SK-N-SH (cell line): ENCODE results near the gene PTAFR. TPM values are rescaled to one million over a fixed set of nuclear protein-coding genes. Genes with fewer than 3 reads are reported as not detected.

Source experiments
- CTCF ChIA-PET: fragments of 300-600, 350-600 bp; formaldehyde crosslinking; extraction: SDS; loops from one replicate; lab custom pipeline; 2021; lab: Yijun Ruan, JAX
- POLR2A ChIA-PET: fragments of 350-600 bp; sonication (Branson Sonifier 250); formaldehyde crosslinking; extraction: SDS; loops from one replicate; lab custom pipeline; 2020; ENCODE audit warnings: antibody characterized with exemption, inconsistent platforms; lab: Yijun Ruan, JAX
- DNase-seq: peaks from one replicate; pipeline ENCODE4 v3.0.0; 2012
- H2AFZ ChIP-seq: fragments of 200-600 bp; sonication (generic); 2 replicates; pipeline ENCODE4 v1.8.1; 2016; ENCODE audit warnings: antibody characterized with exemption, mild to moderate bottlenecking, low read depth
- H3F3A ChIP-seq: fragments of 200-600 bp; sonication (generic); replicated peaks from 2 replicates; pipeline ENCODE3; 2016; ENCODE audit warnings: antibody characterized with exemption, mild to moderate bottlenecking; ENCODE audit not compliant: insufficient read depth
- H3K27ac ChIP-seq, 2 experiments: fragments of 200-500 bp in 1 of 2; fragments of 200-600 bp in 1 of 2; sonication (Bioruptor generic) in 1 of 2; sonication (generic), shearing (Covaris generic) in 1 of 2; 2 replicates each; pipeline versions ENCODE4 v1.5.1 to v1.6.1; 2014 to 2016; ENCODE audit warnings: low read depth in 2 of 2, inconsistent platforms in 1 of 2, low read length in 1 of 2, mild to moderate bottlenecking in 1 of 2, mixed read lengths in 1 of 2
- H3K27me3 ChIP-seq: fragments of 200-600 bp; sonication (generic), shearing (Covaris generic); 2 replicates; pipeline ENCODE4 v1.6.1; 2016; ENCODE audit warnings: mixed run types; ENCODE audit not compliant: insufficient read depth
- H3K36me3 ChIP-seq, 2 experiments: fragments of 200-500 bp in 1 of 2; fragments of 200-600 bp in 1 of 2; sonication (Bioruptor generic) in 1 of 2; sonication (generic) in 1 of 2; replicated peaks in 1 of 2; 2 replicates each; pipeline versions ENCODE3 to v1.5.1; 2014 to 2016; ENCODE audit warnings: low read length in 1 of 2, mild to moderate bottlenecking in 1 of 2; ENCODE audit not compliant: insufficient read depth in 2 of 2, control insufficient read depth in 1 of 2
- H3K4me1 ChIP-seq, 2 experiments: fragments of 200-500 bp in 1 of 2; fragments of 200-600 bp in 1 of 2; sonication (Bioruptor generic) in 1 of 2; sonication (generic), shearing (Covaris generic) in 1 of 2; 2 replicates each; pipeline versions ENCODE4 v1.5.1 to v1.6.1; 2014 to 2016; ENCODE audit warnings: low read depth in 1 of 2, low read length in 1 of 2, mixed run types in 1 of 2; ENCODE audit not compliant: insufficient read depth in 2 of 2, control insufficient read depth in 1 of 2
- H3K4me2 ChIP-seq: fragments of 200-600 bp; sonication (generic), shearing (Covaris generic); 2 replicates; pipeline ENCODE4 v1.6.1; 2017; ENCODE audit warnings: mixed run types
- H3K4me3 ChIP-seq, 2 experiments: fragments of 200-500 bp in 1 of 2; fragments of 200-600 bp in 1 of 2; sonication (Bioruptor generic) in 1 of 2; sonication (generic), shearing (Covaris generic) in 1 of 2; 2 replicates each; pipeline versions ENCODE4 v1.5.1 to v1.8.1; 2014 to 2016; ENCODE audit warnings: low read depth in 2 of 2, inconsistent platforms in 1 of 2, low read length in 1 of 2, mild to moderate bottlenecking in 1 of 2, mixed read lengths in 1 of 2, moderate library complexity in 1 of 2
- H3K79me2 ChIP-seq: fragments of 200-600 bp; sonication (generic); 2 replicates; pipeline ENCODE4 v1.8.1; 2017; ENCODE audit warnings: mild to moderate bottlenecking; ENCODE audit not compliant: insufficient read depth
- H3K9ac ChIP-seq: fragments of 200-600 bp; sonication (generic); 2 replicates; pipeline ENCODE4 v1.6.1; 2017; ENCODE audit warnings: mixed run types
- H3K9me2 ChIP-seq: fragments of 200-600 bp; sonication (generic); 2 replicates; pipeline ENCODE4 v1.6.1; 2017; ENCODE audit warnings: mixed run types
- H3K9me3 ChIP-seq: fragments of 200-600 bp; sonication (generic); 2 replicates; pipeline ENCODE4 v1.6.1; 2017; ENCODE audit warnings: mixed run types, mild to moderate bottlenecking, moderate library complexity
- H4K20me1 ChIP-seq: fragments of 200-600 bp; sonication (generic); 2 replicates; pipeline ENCODE4 v1.6.1; 2017; ENCODE audit warnings: mild to moderate bottlenecking, mixed run types; ENCODE audit not compliant: insufficient read depth
- CHD2 ChIP-seq: fragments of 150-350 bp; IDR thresholded peaks from 2 replicates; pipeline ENCODE4 v1.6.1; 2018; ENCODE audit warnings: low read length; ENCODE audit not compliant: partially characterized antibody
- FOXJ3 ChIP-seq: sonication (generic); formaldehyde crosslinking; IDR thresholded peaks from 2 replicates; pipeline ENCODE4 v1.5.1; 2020; ENCODE audit warnings: mild to moderate bottlenecking, missing genetic modification reagents
- FOXM1 ChIP-seq: IDR thresholded peaks from 2 replicates; pipeline ENCODE4 v1.4.0; 2012; ENCODE audit warnings: low read depth, mild to moderate bottlenecking
- NRF1 ChIP-seq: IDR thresholded peaks from 2 replicates; pipeline ENCODE4 v1.6.1; 2012; ENCODE audit warnings: low read depth, mild to moderate bottlenecking, low read length
- RAD21 ChIP-seq: IDR thresholded peaks from 2 replicates; pipeline ENCODE4 v1.6.1; 2012; ENCODE audit warnings: mild to moderate bottlenecking, low read length
- RCOR1 ChIP-seq: fragments of 150-350 bp; IDR thresholded peaks from 2 replicates; pipeline ENCODE4 v1.6.1; 2017; ENCODE audit warnings: antibody characterized with exemption, low read length
- RFX5 ChIP-seq: IDR thresholded peaks from 2 replicates; pipeline ENCODE4 v1.6.1; 2012; ENCODE audit warnings: mild to moderate bottlenecking, improper control_type of control experiment, low read length
- RXRA ChIP-seq: IDR thresholded peaks from 2 replicates; pipeline ENCODE4 v1.4.0; 2012; ENCODE audit warnings: low read depth, mild to moderate bottlenecking, borderline replicate concordance
- SIN3A ChIP-seq: IDR thresholded peaks from 2 replicates; pipeline ENCODE4 v1.6.1; 2012; ENCODE audit warnings: low read depth, mild to moderate bottlenecking, low read length, moderate library complexity, borderline replicate concordance
- SMC3 ChIP-seq: IDR thresholded peaks from 2 replicates; pipeline ENCODE4 v1.6.1; 2012; ENCODE audit warnings: low read depth, low read length, improper control_type of control experiment
- WGBS: methylation state at CpG from one replicate; pipeline ENCODE4 v1.1.6; 2017; ENCODE audit warnings: low lambda C conversion rate; 5-methylcytosine and 5-hydroxymethylcytosine counted together
- polyA plus RNA-seq, 3 experiments: library from polyadenylated mRNA; depleted of rRNA; stranded (reverse); fragments of >200 nt; gene quantifications; 2 replicates each; pipeline ENCODE4 v1.2.3, GENCODE V29; 2012
- TF ChIP-seq, protein P1 (sequence below): fragments of 200-600 bp; sonication (generic); IDR thresholded peaks from 2 replicates; pipeline ENCODE4 v1.6.1; 2017; ENCODE audit warnings: antibody characterized with exemption, mild to moderate bottlenecking, moderate library complexity
- TF ChIP-seq, protein P2 (sequence below): IDR thresholded peaks from 2 replicates; pipeline ENCODE4 v1.6.1; 2012; ENCODE audit warnings: mild to moderate bottlenecking, low read depth, low read length, moderate library complexity
- TF ChIP-seq, protein P3 (sequence below): IDR thresholded peaks from 2 replicates; pipeline ENCODE4 v1.4.0; 2012; ENCODE audit warnings: low read depth, borderline replicate concordance
- TF ChIP-seq, protein P4 (sequence below): IDR thresholded peaks from 2 replicates; pipeline ENCODE4; 2012
- TF ChIP-seq, protein P5 (sequence below): fragments of 150-350 bp; IDR thresholded peaks from 2 replicates; pipeline ENCODE4 v1.6.1; 2016; ENCODE audit warnings: mild to moderate bottlenecking, low read depth, low read length

The PTAFR gene
- polyA plus RNA-seq, 1 of the 3 experiments (the other 2 are of a cell fraction), result 0.05 TPM

DNA sequence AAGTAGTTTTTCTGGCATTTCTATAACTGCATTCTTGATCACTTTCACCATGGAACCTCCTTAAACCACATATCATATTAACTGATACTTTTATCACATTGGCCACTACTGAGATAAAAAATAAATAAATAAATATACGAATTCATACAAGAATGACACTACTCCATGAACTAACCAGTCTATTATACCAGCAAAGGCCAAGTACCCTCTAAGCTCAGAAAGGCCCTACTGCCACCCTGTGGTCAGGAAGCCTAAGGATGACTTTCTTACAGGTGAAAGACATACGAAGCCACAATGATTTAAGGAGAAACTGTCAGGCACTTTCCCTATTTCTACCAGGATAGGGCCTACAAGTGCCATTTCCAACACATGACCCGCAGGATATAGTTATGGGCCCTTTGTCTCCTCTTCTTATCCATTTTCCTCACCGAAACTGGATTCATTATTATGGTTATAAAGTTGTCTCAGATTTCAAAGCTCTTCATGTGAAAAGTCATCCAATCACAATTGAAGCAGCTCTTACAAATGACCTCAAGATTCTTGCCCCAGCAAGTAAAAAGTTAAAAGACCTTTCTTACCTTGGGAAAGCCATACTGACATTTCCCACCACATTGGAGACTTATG lies 32.4 kb upstream of the PTAFR start:
- 57% methylated on average over 4 of the region's 4 CpGs for WGBS
- TF ChIP-seq RCOR1, result no peak
- TF ChIP-seq RXRA, result no peak
- TF ChIP-seq RAD21, result peak; percentile 91
- TF ChIP-seq SMC3, result peak; percentile 80
- TF ChIP-seq, protein P1, sequence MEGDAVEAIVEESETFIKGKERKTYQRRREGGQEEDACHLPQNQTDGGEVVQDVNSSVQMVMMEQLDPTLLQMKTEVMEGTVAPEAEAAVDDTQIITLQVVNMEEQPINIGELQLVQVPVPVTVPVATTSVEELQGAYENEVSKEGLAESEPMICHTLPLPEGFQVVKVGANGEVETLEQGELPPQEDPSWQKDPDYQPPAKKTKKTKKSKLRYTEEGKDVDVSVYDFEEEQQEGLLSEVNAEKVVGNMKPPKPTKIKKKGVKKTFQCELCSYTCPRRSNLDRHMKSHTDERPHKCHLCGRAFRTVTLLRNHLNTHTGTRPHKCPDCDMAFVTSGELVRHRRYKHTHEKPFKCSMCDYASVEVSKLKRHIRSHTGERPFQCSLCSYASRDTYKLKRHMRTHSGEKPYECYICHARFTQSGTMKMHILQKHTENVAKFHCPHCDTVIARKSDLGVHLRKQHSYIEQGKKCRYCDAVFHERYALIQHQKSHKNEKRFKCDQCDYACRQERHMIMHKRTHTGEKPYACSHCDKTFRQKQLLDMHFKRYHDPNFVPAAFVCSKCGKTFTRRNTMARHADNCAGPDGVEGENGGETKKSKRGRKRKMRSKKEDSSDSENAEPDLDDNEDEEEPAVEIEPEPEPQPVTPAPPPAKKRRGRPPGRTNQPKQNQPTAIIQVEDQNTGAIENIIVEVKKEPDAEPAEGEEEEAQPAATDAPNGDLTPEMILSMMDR, result peak; percentile 80
- TF ChIP-seq, protein P2, sequence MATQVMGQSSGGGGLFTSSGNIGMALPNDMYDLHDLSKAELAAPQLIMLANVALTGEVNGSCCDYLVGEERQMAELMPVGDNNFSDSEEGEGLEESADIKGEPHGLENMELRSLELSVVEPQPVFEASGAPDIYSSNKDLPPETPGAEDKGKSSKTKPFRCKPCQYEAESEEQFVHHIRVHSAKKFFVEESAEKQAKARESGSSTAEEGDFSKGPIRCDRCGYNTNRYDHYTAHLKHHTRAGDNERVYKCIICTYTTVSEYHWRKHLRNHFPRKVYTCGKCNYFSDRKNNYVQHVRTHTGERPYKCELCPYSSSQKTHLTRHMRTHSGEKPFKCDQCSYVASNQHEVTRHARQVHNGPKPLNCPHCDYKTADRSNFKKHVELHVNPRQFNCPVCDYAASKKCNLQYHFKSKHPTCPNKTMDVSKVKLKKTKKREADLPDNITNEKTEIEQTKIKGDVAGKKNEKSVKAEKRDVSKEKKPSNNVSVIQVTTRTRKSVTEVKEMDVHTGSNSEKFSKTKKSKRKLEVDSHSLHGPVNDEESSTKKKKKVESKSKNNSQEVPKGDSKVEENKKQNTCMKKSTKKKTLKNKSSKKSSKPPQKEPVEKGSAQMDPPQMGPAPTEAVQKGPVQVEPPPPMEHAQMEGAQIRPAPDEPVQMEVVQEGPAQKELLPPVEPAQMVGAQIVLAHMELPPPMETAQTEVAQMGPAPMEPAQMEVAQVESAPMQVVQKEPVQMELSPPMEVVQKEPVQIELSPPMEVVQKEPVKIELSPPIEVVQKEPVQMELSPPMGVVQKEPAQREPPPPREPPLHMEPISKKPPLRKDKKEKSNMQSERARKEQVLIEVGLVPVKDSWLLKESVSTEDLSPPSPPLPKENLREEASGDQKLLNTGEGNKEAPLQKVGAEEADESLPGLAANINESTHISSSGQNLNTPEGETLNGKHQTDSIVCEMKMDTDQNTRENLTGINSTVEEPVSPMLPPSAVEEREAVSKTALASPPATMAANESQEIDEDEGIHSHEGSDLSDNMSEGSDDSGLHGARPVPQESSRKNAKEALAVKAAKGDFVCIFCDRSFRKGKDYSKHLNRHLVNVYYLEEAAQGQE, result no peak
- no peak for TF ChIP-seq SIN3A
- TF ChIP-seq, protein P3, sequence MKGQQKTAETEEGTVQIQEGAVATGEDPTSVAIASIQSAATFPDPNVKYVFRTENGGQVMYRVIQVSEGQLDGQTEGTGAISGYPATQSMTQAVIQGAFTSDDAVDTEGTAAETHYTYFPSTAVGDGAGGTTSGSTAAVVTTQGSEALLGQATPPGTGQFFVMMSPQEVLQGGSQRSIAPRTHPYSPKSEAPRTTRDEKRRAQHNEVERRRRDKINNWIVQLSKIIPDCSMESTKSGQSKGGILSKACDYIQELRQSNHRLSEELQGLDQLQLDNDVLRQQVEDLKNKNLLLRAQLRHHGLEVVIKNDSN, result no peak
- TF ChIP-seq FOXJ3 (CRISPR knock-in tag), result no peak
- TF ChIP-seq FOXM1, result no peak
- TF ChIP-seq, protein P4, sequence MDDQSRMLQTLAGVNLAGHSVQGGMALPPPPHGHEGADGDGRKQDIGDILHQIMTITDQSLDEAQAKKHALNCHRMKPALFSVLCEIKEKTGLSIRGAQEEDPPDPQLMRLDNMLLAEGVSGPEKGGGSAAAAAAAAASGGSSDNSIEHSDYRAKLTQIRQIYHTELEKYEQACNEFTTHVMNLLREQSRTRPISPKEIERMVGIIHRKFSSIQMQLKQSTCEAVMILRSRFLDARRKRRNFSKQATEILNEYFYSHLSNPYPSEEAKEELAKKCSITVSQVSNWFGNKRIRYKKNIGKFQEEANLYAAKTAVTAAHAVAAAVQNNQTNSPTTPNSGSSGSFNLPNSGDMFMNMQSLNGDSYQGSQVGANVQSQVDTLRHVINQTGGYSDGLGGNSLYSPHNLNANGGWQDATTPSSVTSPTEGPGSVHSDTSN, result no peak
- TF ChIP-seq NRF1, result no peak
- TF ChIP-seq RFX5, result no peak
- TF ChIP-seq, protein P5, sequence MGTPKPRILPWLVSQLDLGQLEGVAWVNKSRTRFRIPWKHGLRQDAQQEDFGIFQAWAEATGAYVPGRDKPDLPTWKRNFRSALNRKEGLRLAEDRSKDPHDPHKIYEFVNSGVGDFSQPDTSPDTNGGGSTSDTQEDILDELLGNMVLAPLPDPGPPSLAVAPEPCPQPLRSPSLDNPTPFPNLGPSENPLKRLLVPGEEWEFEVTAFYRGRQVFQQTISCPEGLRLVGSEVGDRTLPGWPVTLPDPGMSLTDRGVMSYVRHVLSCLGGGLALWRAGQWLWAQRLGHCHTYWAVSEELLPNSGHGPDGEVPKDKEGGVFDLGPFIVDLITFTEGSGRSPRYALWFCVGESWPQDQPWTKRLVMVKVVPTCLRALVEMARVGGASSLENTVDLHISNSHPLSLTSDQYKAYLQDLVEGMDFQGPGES, result no peak
- TF ChIP-seq CHD2, result no peak
- POLR2A ChIA-PET, result interaction anchor here (0.5 kb wide), 1 partner anchor 111 kb away, joined by 5 read pairs; no protein-coding TSS in a partner anchor

More for the DNA sequence above, 32.4 kb upstream of the PTAFR start:
- Histone ChIP-seq H3K4me3 (peak overlapping the region in 1 of 2 experiments; percentile 30; a peak in 1 of 4 replicates), H2AFZ (no peak overlapping the region), H3K4me2 (no peak overlapping the region), H3K27ac (no peak overlapping the region), H3K9ac (no peak overlapping the region), H4K20me1 (no peaks in the 10 kb centered on the region), H3K36me3 (peaks cover 44 to 63% of the 10 kb centered on the region in 2 experiments), H3K9me2 (no peaks in the 10 kb centered on the region), H3K79me2 (no peaks in the 10 kb centered on the region; the same call in 1 of the 2 replicates), H3F3A (peaks cover 22% of the 10 kb centered on the region), H3K4me1 (no peaks in the 10 kb centered on the region), H3K27me3 (no peaks in the 10 kb centered on the region), H3K9me3 (no peaks in the 10 kb centered on the region)
- DNase-seq, result peak; percentile 59
- CTCF ChIA-PET, result interaction anchor here (0.7 to 3.7 kb wide), 28 partner anchors 9 to 543 kb away, joined by 3 to 59 read pairs (median 4); partner anchors contain the start of gene EYA3
